ENCODE data around the gene KAZN.

Gene KAZN

GRCh38 chr1:14888374-14888773 is 289.9 kb downstream of the KAZN start:
- no peak overlapping the region for H3K4me3 ChIP-seq (ENCODE audit: low read depth, low read length)
- no peak for DNase-seq (ENCODE audit: low read depth)
- TF ChIP-seq CTCF (IDR thresholded peaks at IDR 0.05; ENCODE audit: low read depth, low read length, missing control alignments) = no peak
- in situ Hi-C loops (cut with HindIII; ENCODE audit: low sequenced_read_pairs) = no loop called here

- in situ Hi-C loops (cut with HindIII; ENCODE audit: low sequenced_read_pairs) = loop anchor here (5.0 to 10.0 kb wide), 2 partner anchors 65 to 197 kb away; no protein-coding TSS in a partner anchor
- no peak for TF ChIP-seq CTCF (IDR thresholded peaks at IDR 0.05; ENCODE audit: low read depth, low read length, missing control alignments)
- DNase-seq (ENCODE audit: low read depth) = no peak
- H3K4me3 ChIP-seq (ENCODE audit: low read depth, low read length) = no peak overlapping the region
Observed at GRCh38 chr1:14889825-14890440, 291.4 kb downstream of the KAZN start.

- in situ Hi-C loops (cut with HindIII; ENCODE audit: low sequenced_read_pairs) = loop anchor here (5.0 to 10.0 kb wide), 2 partner anchors 67 to 195 kb away; no protein-coding TSS in a partner anchor
- no peak overlapping the region for H3K4me3 ChIP-seq (ENCODE audit: low read depth, low read length)
- TF ChIP-seq CTCF (IDR thresholded peaks at IDR 0.05; ENCODE audit: low read depth, low read length, missing control alignments) = no peak
- DNase-seq (ENCODE audit: low read depth) = no peak
Observed at GRCh38 chr1:14891991-14892390, 293.5 kb downstream of the KAZN start.

GRCh38 chr1:14894811-14895560 is 296.5 kb downstream of the KAZN start:
- in situ Hi-C loops (cut with HindIII; ENCODE audit: low sequenced_read_pairs) = loop anchor here (5.0 to 10.0 kb wide), 2 partner anchors 70 to 192 kb away; no protein-coding TSS in a partner anchor
- no peak for TF ChIP-seq CTCF (IDR thresholded peaks at IDR 0.05; ENCODE audit: low read depth, low read length, missing control alignments)
- no peak overlapping the region for H3K4me3 ChIP-seq (ENCODE audit: low read depth, low read length)
- DNase-seq (ENCODE audit: low read depth) = no peak

GRCh38 chr1:14895727-14896126 is 297.2 kb downstream of the KAZN start:
- DNase-seq (ENCODE audit: low read depth) = no peak
- no peak for TF ChIP-seq CTCF (IDR thresholded peaks at IDR 0.05; ENCODE audit: low read depth, low read length, missing control alignments)
- in situ Hi-C loops (cut with HindIII; ENCODE audit: low sequenced_read_pairs) = loop anchor here (10.0 kb wide), 1 partner anchor 71 kb away; no protein-coding TSS in a partner anchor
- H3K4me3 ChIP-seq (ENCODE audit: low read depth, low read length) = no peak overlapping the region

- peak; percentile 38 for DNase-seq (ENCODE audit: low read depth)
- in situ Hi-C loops (cut with HindIII; ENCODE audit: low sequenced_read_pairs) = loop anchor here (10.0 kb wide), 1 partner anchor 72 kb away; no protein-coding TSS in a partner anchor
- no peak for TF ChIP-seq CTCF (IDR thresholded peaks at IDR 0.05; ENCODE audit: low read depth, low read length, missing control alignments)
- H3K4me3 ChIP-seq (ENCODE audit: low read depth, low read length) = no peak overlapping the region
Observed at GRCh38 chr1:14896381-14897079, 298.0 kb downstream of the KAZN start.

All from astrocyte of the cerebellum (primary cell).